ENCODE measurements around the gene SP140L.

Gene SP140L

GRCh38 chr2:230328155-230328458 lies 1.1 kb downstream of the SP140L start:
- no peaks in the 10 kb centered on the region for H3K79me2 ChIP-seq (ENCODE audit: control insufficient read depth, low read length)
- peaks cover 16% of the 10 kb centered on the region for H3K4me1 ChIP-seq (ENCODE audit: control insufficient read depth, low read length)
- H3F3A ChIP-seq (ENCODE audit: control insufficient read depth, insufficient read depth), result no peaks in the 10 kb centered on the region; the same call in 1 of the 2 replicates
- H3K27ac ChIP-seq (ENCODE audit: low read depth, low read length), result no peak overlapping the region
- no peak for TF ChIP-seq CTCF (IDR thresholded peaks at IDR 0.05; ENCODE audit: low read depth, low read length, poor library complexity, severe bottlenecking)
- TF ChIP-seq EZH2phosphoT487 (IDR thresholded peaks at IDR 0.05; ENCODE audit: borderline replicate concordance, low read length), result no peak
- H3K36me3 ChIP-seq (ENCODE audit: control insufficient read depth, low read length), result no peaks in the 10 kb centered on the region
- H3K4me2 ChIP-seq (ENCODE audit: low read length), result peak overlapping the region; percentile 86; the same call in 1 of the 2 replicates
- no peak overlapping the region for H3K4me3 ChIP-seq (ENCODE audit: low read length)
- no peaks in the 10 kb centered on the region for H3K9me2 ChIP-seq (replicated peaks; ENCODE audit: control insufficient read depth, low read length)
- H4K20me1 ChIP-seq (ENCODE audit: control insufficient read depth, insufficient read depth, low read depth, low read length), result no peaks in the 10 kb centered on the region
- no peaks in the 10 kb centered on the region for H3K27me3 ChIP-seq (ENCODE audit: control insufficient read depth, low read length)
- peaks cover 2% of the 10 kb centered on the region; the same call in 1 of the 2 replicates for H3K9me3 ChIP-seq (ENCODE audit: control insufficient read depth, insufficient read depth, low read length)

- no peaks in the 10 kb centered on the region; the same call in 1 of the 2 replicates for H3F3A ChIP-seq (ENCODE audit: control insufficient read depth, insufficient read depth)
- no peak overlapping the region for H3K4me2 ChIP-seq (ENCODE audit: low read length)
- no peaks in the 10 kb centered on the region for H3K9me3 ChIP-seq (ENCODE audit: control insufficient read depth, insufficient read depth, low read length)
- H3K27me3 ChIP-seq (ENCODE audit: control insufficient read depth, low read length), result no peaks in the 10 kb centered on the region
- no peaks in the 10 kb centered on the region for H4K20me1 ChIP-seq (ENCODE audit: control insufficient read depth, insufficient read depth, low read depth, low read length)
- no peaks in the 10 kb centered on the region for H3K9me2 ChIP-seq (replicated peaks; ENCODE audit: control insufficient read depth, low read length)
- H3K27ac ChIP-seq (ENCODE audit: low read depth, low read length), result no peak overlapping the region
- no peaks in the 10 kb centered on the region for H3K36me3 ChIP-seq (ENCODE audit: control insufficient read depth, low read length)
- TF ChIP-seq CTCF (IDR thresholded peaks at IDR 0.05; ENCODE audit: low read depth, low read length, poor library complexity, severe bottlenecking) (no peak), EZH2phosphoT487 (IDR thresholded peaks at IDR 0.05; ENCODE audit: borderline replicate concordance, low read length) (no peak)
- peaks cover 16% of the 10 kb centered on the region for H3K4me1 ChIP-seq (ENCODE audit: control insufficient read depth, low read length)
- H3K79me2 ChIP-seq (ENCODE audit: control insufficient read depth, low read length), result no peaks in the 10 kb centered on the region
- no peak overlapping the region for H3K4me3 ChIP-seq (ENCODE audit: low read length)
These were observed 3.1 kb downstream of the SP140L start for GRCh38 chr2:230329946-230330605.

GRCh38 chr2:230330725-230331124 lies 3.7 kb downstream of the SP140L start:
- H3K4me2 ChIP-seq (ENCODE audit: low read length), result no peak overlapping the region
- no peak for TF ChIP-seq EZH2phosphoT487 (IDR thresholded peaks at IDR 0.05; ENCODE audit: borderline replicate concordance, low read length)
- no peak for TF ChIP-seq CTCF (IDR thresholded peaks at IDR 0.05; ENCODE audit: low read depth, low read length, poor library complexity, severe bottlenecking)
- no peaks in the 10 kb centered on the region for H4K20me1 ChIP-seq (ENCODE audit: control insufficient read depth, insufficient read depth, low read depth, low read length)
- no peaks in the 10 kb centered on the region for H3K36me3 ChIP-seq (ENCODE audit: control insufficient read depth, low read length)
- H3K9me2 ChIP-seq (replicated peaks; ENCODE audit: control insufficient read depth, low read length), result no peaks in the 10 kb centered on the region
- no peaks in the 10 kb centered on the region for H3K9me3 ChIP-seq (ENCODE audit: control insufficient read depth, insufficient read depth, low read length)
- no peaks in the 10 kb centered on the region; the same call in 1 of the 2 replicates for H3F3A ChIP-seq (ENCODE audit: control insufficient read depth, insufficient read depth)
- H3K79me2 ChIP-seq (ENCODE audit: control insufficient read depth, low read length), result no peaks in the 10 kb centered on the region
- H3K4me1 ChIP-seq (ENCODE audit: control insufficient read depth, low read length), result peaks cover 16% of the 10 kb centered on the region
- no peaks in the 10 kb centered on the region for H3K27me3 ChIP-seq (ENCODE audit: control insufficient read depth, low read length)
- no peak overlapping the region for H3K27ac ChIP-seq (ENCODE audit: low read depth, low read length)
- H3K4me3 ChIP-seq (ENCODE audit: low read length), result no peak overlapping the region
